ENCODE measurements around the gene KRTAP9-1. TPM values are rescaled to one million over a fixed set of nuclear protein-coding genes. Genes with fewer than 3 reads are reported as not detected.
"Not testable (repeated sequence)": the region's sequence is repeated elsewhere in the genome, so short reads cannot be mapped to it uniquely, and the experiment has no call there.

Gene KRTAP9-1
- total RNA-seq, 6 experiments from 2014 or later, result not detected

DNA sequence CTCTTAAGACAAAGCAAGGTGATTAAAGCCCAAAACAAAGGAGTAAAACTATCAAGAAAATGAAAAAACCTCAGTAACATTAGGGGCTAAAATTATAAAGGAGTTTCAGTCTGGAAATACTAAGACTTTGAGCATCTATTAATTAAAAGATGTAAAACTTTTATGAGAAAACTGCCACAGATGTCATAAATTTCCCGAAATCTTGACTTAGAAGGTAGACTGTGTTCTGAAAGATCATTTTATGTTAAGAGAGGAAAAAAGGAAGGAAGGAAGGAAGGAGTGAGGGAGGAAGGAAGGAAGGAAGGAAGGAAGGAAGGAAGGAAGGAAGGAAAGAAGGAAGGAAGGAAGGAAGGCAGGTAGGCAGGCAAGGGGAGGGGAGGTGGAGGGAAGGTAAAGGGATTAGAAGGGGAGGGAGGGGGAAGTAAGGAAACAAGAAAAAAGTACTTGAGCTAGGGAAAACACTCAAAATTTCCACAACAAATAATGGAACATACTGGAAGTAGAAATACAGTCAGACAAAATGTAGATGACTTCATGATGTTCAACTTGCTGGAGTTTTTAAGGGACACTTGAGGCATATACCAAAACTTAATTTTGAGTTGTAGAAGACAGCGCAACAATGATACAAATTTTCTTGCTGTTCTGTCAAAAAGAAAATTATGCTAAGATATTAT is 42.0 kb upstream of the KRTAP9-1 start:
- intact Hi-C loops (cut with DNase I), result no loop called here
- Histone ChIP-seq H3K36me3 (no peaks in the 10 kb centered on the region), H3K27ac (no peak overlapping the region), H3K9me3 (no peaks in the 10 kb centered on the region), H3K4me3 (no peak overlapping the region), H3K4me1 (no peaks in the 10 kb centered on the region), H3K27me3 (no peaks in the 10 kb centered on the region)
- DNase-seq, result no peak
- TF ChIP-seq, protein P1, sequence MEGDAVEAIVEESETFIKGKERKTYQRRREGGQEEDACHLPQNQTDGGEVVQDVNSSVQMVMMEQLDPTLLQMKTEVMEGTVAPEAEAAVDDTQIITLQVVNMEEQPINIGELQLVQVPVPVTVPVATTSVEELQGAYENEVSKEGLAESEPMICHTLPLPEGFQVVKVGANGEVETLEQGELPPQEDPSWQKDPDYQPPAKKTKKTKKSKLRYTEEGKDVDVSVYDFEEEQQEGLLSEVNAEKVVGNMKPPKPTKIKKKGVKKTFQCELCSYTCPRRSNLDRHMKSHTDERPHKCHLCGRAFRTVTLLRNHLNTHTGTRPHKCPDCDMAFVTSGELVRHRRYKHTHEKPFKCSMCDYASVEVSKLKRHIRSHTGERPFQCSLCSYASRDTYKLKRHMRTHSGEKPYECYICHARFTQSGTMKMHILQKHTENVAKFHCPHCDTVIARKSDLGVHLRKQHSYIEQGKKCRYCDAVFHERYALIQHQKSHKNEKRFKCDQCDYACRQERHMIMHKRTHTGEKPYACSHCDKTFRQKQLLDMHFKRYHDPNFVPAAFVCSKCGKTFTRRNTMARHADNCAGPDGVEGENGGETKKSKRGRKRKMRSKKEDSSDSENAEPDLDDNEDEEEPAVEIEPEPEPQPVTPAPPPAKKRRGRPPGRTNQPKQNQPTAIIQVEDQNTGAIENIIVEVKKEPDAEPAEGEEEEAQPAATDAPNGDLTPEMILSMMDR (IDR thresholded peaks at IDR 0.05), result no peak
- no peak for TF ChIP-seq POLR2A (IDR thresholded peaks at IDR 0.05)
- no peak for ATAC-seq
- 76% methylated on average over 2 of the region's 2 CpGs for WGBS (ENCODE audit: insufficient coverage, low coverage, low lambda C conversion rate, missing lambda C conversion rate)

DNA sequence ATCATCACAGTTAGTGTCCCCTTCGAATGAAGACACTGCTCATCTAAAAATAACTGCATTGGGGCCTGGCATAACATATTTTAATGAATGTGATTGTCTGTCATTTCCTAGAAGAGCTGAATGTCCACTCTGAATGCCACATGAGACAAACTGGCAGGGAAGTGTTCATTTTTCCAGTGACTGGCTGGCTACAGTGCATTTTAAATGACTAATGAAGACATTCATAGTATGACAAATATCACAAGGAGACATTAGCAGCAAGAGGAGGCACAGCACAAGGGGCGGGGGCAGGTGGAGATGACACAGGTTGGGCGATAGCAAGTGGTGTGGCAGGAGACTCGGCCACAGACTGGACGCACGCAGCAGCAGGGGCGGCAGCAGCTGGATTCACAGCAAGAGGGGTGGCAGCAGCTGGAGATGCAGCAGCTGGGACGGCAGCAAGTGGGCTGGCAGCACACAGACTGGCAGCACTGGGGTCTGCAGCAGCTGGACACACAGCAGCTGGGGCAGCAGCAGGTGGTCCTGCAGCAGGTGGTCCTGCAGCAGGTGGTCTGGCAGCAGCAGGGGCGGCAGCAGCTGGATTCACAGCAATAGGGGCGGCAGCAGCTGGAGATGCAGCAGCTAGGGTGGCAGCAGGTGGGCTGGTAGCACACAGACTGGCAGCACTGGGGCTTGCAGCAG is 40.6 kb upstream of the KRTAP9-1 start:
- H3K4me3 ChIP-seq; ATAC-seq; H3K27ac ChIP-seq; H3K9me3 ChIP-seq; H3K27me3 ChIP-seq; H3K36me3 ChIP-seq; intact Hi-C loops (cut with DNase I); DNase-seq; H3K4me1 ChIP-seq: not testable (repeated sequence)
- WGBS (ENCODE audit: insufficient coverage, low coverage, low lambda C conversion rate, missing lambda C conversion rate), result 52% methylated on average over 4 of the region's 10 CpGs

DNA sequence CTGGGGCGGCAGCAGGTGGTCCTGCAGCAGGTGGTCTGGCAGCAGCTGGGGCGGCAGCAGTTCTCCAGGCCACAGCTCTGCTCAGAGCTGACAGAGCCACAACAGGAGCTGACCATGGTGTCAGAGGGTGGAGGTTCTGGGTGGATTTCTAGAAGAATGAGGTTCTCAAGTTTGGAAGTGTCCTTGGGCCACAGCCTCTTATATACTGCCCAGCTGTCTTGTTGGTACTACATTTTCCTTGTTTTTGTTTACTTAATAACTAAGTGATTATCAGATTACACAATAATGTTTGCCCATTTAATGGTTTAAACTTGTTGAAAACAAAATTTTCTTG is 40.1 kb upstream of the KRTAP9-1 start, which contains the start of gene KRTAP4-5:
Gene KRTAP4-5 (minus strand): TSS at position 174 of the 334 bp plus-strand sequence. CDS start 58 bp downstream, at position 116.
- TF ChIP-seq POLR2A (IDR thresholded peaks at IDR 0.05), result no peak
- TF ChIP-seq, protein P1 (IDR thresholded peaks at IDR 0.05), result no peak
- intact Hi-C loops (cut with DNase I), result no loop called here
- Histone ChIP-seq H3K4me1 (no peaks in the 10 kb centered on the region), H3K27me3 (no peaks in the 10 kb centered on the region), H3K27ac (no peak within 1 kb of the TSS), H3K4me3 (no peak within 1 kb of the TSS), H3K9me3 (no peaks in the 10 kb centered on the region), H3K36me3 (no peaks in the 10 kb centered on the region)
- no peak for ATAC-seq
- no peak for DNase-seq
- WGBS (ENCODE audit: insufficient coverage, low coverage, low lambda C conversion rate, missing lambda C conversion rate), result 13% methylated on average over 1 of the region's 2 CpGs

- Histone ChIP-seq H3K4me1 (no peaks in the 10 kb centered on the region), H3K27me3 (no peaks in the 10 kb centered on the region), H3K4me3 (no peak overlapping the region), H3K9me3 (no peaks in the 10 kb centered on the region), H3K27ac (no peak overlapping the region), H3K36me3 (no peaks in the 10 kb centered on the region)
- DNase-seq (no peak), ATAC-seq (no peak)
- TF ChIP-seq, protein P1 (IDR thresholded peaks at IDR 0.05), result no peak
- no peak for TF ChIP-seq POLR2A (IDR thresholded peaks at IDR 0.05)
- intact Hi-C loops (cut with DNase I), result no loop called here
- WGBS (ENCODE audit: insufficient coverage, low coverage, low lambda C conversion rate, missing lambda C conversion rate), result 67% methylated on average over 4 of the region's 4 CpGs
Measured at GRCh38 chr17:41150026-41150425, 39.7 kb upstream of the KRTAP9-1 start.

DNA sequence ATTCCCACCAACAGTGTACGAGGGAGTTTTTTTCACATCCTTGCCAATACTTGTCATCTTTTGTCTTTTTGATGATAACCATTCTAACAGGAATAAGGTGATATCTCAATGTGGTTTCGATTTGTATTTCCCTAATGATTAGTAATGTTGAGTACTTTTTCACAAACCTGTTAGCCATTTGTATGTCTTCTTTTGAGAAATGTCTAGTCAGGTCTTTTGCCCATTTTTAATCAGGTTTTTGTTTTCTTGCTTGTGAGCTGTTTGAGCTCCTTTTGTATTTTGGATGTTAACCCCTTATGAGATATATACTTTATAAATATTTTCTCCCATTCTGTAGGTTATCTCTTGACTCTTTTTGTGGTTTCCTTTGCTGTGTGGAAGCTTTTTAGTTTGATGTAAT is 38.2 kb upstream of the KRTAP9-1 start:
- no peak overlapping the region for H3K4me3 ChIP-seq
- no peak overlapping the region for H3K27ac ChIP-seq
- TF ChIP-seq POLR2A (IDR thresholded peaks at IDR 0.05), result no peak
- TF ChIP-seq, protein P1 (IDR thresholded peaks at IDR 0.05), result no peak
- H3K27me3 ChIP-seq, result no peaks in the 10 kb centered on the region
- ATAC-seq, result no peak
- H3K36me3 ChIP-seq, result no peaks in the 10 kb centered on the region
- no peaks in the 10 kb centered on the region for H3K4me1 ChIP-seq
- 38% methylated on average over 2 of the region's 2 CpGs for WGBS (ENCODE audit: insufficient coverage, low coverage, low lambda C conversion rate, missing lambda C conversion rate)
- no peak for DNase-seq
- intact Hi-C loops (cut with DNase I), result no loop called here
- no peaks in the 10 kb centered on the region for H3K9me3 ChIP-seq
